GM21717 (cell line): ENCODE results near the gene WDFY4.

Experiments
- ATAC-seq: cut with Tn5 transposase; IDR thresholded peaks from one replicate; pipeline ENCODE4 v1.9.1; 2021; ENCODE audit warnings: mild to moderate bottlenecking, moderate library complexity; ENCODE audit not compliant: unreplicated experiment

The WDFY4 gene

DNA sequence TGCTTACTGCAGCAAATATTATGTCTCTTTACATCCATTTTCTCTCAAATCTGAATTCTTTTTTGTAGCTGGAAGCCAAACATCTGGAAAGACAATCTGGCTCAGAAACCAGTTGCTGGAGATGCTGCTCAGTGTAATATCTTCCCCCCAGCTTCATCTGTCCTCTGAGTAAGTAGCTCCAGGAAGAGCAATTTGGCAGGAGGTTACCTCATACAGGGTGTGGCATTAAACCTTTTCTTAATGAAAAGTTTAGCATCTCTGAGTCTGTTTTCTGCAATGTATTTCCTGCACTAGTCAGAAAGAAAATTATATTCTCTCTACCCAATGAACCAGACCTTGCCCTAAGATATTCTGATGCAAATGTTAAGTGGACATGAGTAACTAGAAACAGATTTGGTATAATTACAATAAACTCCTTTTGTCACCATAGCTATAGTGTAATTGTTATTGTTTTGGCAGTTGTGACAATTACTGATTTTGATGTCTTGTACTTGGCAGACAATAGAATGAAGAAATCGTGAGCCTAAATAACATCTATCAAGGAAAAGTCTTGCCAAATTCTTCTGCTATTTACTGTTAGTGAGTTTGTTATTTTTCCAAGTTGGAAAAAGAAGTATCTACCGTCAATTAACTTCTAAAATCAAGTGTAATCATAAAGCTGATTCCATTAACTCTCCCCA is 123.3 kb downstream of the WDFY4 start:
- no peak for ATAC-seq

DNA sequence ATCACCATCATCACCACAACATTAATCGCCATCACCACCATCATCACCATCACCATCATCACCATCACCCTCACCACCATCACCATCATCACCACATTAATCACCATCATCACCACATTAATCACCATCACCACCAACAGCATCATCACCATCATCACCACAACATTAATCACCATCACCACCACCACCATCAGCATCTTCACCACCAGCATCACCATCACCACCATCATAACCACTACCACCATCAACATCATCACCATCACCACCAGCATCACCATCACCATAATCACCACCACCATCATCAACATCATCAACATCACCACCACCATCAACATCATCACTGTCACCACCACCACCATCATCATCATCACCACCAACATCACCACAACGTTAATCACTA is 124.6 kb downstream of the WDFY4 start:
- no peak for ATAC-seq

DNA sequence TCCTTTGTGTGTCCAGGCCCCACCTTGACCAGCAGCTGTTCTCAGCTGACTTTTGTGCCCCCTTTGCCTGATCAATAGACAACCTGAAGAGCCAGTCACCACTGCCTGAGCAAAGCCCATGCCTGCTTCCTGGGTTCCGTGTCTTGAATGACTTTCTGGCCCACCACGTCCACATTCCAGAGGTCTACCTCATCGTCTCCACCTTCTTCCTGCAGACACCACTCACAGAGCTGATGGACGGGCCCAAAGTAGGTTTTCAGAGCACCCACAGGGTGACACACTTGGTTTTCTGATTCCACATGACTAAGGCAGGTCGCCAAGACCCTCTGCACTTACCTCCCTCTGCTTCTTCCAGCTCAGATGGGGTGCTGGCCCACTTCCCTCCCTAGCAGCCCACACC is 126.8 kb downstream of the WDFY4 start:
- ATAC-seq: no peak

DNA sequence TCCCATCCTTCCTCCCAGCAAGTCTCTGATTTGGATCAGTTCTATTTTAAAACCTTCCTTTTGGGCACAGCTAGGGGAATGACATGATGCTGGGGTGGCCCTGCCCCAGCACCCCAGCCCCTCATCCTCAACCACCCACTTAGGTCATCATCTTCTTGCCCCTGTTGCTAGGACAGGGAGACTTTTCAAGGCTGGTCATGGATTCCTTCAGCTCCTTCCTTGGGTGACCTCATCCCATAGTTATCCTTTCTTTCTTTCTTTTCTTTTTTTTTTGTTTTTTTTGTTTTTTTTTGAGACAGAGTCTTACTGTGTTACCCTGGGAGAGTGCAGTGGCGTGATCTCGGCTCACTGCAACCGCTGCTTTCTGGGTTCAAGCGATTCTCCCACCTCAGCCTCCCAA is 127.2 kb downstream of the WDFY4 start:
- ATAC-seq: no peak

DNA sequence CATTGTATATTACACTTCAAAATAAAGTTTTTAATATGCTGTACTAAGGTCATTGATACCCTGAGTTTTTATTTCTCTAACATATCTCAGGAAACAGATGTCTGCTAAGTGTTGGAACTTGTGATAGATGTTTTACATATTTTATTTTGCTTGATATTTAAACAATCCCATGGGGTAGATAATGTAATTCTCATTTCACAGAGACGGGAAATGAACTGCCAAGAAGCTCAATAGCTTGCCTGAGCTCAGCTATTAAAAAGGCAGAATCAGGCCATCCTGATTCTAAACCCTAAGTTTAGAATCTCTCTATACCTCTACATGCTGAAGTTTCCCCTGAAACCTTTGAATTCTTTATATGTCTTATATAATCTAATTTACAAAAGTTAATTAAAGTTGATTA is 128.6 kb downstream of the WDFY4 start:
- no peak for ATAC-seq

DNA sequence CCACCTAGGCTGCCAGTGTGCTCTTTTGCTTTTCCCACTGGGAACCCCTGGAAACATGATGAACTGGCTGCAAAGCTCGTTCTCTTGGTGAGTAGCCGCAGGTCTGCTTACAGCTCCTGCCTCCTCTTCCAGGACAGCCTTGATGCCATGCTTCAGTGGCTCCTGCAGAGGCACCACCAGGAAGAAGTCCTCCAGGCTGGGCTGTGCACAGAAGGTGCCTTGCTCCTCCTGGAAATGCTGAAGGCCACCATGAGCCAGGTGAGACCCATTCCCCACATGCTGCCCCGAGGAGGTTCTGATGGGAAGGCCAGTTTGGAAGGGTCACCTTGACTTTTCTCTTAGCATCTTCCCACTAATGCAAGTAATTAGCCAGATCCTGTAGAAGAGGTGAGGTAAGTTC is 129.2 kb downstream of the WDFY4 start:
- no peak for ATAC-seq

DNA sequence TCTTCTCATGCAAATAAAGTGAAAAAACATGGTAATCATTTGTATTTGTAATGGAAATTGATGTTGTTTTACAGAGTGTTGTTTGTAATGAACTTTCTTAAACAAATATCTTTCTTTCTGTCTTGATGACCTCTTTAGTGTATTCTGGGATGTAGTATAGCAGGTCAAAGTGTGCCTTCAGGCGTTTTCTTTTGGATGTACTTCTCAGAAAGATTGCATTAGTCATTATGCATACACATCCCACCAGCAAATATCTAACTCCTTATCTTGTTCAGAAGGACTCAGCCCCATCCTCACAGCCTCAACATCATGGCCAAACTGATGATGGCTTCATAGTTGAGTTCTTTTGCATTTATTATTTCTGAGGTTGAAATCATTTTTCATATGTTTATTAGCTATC is 130.3 kb downstream of the WDFY4 start:
- ATAC-seq: no peak

DNA sequence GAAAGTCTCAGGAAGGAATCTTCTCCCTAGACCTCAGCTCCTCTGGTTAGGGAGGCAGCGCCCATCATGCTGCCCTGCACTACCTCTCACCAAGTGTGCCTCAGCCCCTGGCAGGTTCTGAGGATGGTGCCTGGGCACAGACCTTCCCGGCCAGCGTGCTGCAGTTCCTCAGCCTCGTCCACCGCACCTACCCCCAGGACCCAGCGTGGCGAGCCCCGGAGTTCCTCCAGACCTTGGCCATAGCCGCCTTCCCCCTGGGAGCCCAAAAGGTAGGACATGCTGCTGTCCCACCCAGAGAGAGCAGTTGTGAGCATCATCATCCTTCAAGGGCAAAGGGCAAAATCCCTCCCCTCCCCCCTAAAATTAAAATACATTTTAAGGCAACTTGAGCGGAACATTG is 132.5 kb downstream of the WDFY4 start:
- ATAC-seq: no peak

DNA sequence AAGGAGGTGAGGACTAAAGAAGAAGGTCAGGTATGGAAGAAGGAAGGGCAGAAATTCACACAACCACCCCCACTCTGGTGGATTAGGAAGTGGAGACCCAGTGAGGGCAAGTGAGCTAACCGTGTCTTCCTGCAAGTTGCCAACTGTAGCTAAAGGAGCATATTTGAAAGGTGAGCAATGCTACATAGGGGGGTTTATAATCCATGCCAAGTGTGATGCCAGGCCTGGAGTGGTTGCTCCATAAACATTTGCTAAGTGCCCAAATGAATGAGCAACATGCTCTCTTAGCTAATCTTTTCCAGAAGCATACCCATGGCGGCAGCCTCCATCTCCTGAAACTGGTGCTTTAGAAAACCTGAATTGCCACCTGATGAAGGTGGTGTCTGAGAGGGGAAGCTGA is 133.4 kb downstream of the WDFY4 start:
- ATAC-seq: no peak

DNA sequence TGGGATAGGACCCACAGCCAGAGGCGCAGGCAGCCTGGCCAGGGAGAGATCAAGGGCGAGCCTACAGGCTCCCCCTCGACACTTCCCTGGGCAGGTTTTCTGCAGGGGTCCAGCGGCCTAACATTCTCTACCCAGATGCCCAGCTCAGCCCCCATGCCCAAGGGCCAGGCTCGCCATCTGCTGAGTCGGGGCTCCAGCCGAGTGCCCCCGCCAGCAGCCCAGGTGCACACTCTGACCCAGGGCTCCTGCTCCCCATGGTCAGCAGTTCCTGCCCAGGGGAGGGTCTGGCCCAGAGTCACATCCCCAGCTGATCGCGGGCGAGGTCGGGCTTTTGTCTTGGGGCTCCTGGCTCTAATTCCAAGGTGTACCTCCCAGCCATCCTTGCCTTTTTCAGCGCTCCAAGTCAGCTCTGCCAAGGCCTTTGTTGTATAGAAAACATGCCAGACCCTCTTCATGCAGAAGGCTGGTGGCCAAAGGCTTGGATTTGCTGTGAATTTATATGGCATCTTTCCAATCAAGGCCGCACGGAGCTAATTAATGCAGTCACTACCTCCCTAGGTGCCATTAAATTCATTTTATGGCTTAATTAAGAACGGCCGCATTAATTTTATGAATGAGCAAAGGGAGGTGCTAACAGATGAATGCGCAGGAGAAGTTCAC is 134.3 kb downstream of the WDFY4 start:
- ATAC-seq: no peak

DNA sequence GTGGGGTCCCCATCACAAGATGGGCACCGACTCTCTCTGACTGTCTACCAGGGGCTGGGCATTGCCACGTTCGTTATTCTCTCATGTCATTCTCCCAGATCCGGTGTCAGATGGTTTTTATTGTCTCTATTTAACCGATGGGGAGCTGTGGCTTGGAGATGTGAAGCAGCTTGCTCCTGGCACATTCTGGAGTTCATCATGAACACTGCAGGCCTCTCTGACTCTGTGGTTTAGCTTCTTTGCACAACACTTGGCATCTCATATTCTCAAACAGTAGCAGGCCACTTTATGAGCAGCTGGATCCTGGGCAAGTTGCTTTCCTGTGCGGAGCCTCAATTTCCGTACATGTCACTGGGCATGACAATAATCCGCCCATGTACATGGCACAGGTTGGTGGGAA is 135.1 kb downstream of the WDFY4 start:
- no peak for ATAC-seq

DNA sequence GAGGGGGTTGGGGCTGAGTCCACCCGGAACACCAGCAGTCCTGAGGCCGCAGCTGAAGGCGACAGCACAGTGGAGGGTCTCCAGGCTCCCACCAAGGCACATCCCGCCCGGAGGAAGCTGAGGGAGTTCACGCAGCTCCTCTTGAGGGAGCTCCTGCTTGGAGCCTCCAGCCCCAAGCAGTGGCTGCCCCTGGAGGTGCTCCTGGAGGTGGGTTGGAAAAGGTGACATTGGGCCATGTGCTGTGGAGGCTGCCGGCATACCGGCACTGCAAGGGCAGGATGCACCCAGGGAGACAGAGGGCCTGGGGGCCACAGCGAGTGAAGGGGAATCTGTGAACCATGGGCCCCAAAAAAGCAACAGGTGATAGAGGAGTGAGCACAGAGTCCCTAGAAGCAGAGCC is 135.6 kb downstream of the WDFY4 start:
- no peak for ATAC-seq

DNA sequence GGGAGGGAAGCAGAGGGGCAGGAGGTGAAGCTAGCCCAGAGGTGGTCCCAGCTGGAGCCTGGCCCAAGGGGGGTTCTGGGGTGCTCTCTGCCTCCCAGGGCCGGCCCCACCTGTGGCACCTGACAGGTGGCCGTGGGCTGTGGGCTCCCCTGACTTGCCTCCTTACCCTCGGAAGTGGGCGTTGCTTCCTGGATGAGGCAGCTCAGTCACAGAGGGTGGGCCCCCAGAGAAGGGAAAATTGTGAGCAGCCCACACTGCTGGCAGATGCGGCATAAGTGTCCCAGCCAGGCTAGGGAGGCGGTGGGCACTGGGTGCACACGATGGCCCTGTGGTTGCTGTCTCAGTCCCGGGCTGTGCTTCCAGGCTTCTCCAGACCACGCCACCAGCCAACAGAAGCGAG is 136.0 kb downstream of the WDFY4 start:
- no peak for ATAC-seq

DNA sequence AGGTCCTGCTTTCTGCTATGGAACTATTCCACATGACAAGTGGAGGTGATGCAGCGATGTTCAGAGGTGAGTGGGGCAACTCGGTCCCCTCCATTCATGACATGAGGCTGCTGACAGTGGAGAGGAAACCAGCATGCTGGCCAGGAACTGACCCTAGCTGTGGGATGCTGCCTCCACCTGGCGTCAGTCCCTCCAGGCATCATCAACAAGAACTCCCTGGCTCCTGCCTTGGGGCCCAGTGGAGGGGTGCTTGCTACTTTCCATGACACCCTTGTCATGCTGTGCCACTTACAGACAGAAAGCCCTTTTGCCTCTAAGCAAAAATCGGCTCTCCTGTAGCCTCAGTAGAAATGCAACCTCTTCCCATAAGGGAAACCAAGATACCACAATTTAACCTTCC is 136.4 kb downstream of the WDFY4 start:
- no peak for ATAC-seq

DNA sequence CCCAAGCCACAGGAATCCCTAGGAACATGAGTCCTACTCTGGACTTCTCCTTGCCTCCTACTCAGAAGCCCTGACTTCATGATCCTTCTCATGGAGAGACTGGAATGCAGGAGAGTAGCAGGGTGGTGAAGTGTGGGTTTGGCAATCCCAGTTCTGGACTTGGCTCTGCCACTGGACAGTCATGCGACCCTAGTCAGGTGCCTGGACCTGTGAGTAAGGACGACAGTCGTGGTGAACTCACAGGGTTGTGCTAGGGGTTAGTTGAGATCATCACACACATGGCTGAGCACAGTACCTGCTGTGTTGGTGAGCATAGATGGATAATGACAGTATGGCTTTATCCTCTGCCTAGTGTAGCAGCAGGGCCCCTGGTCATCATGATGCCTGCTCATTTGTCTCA is 137.0 kb downstream of the WDFY4 start:
- no peak for ATAC-seq

DNA sequence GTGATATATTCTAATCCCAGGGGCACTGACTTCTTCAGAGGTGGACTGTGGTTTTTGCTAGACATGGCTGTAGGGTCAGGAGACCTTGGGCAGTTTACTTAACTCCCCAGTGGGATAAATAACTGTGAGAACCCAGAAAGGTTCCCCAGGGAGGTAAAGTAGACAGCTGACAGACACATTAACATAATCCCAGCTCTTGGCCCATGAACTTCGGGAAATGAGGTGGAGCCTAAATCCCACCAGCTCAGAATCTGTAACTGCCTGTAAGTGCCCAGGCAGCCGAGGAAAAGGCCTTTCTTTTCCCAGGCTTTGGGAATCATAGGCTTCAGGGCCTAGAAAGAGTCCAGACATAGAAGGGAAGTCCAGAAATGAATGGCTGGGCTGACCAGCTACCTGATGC is 149.0 kb downstream of the WDFY4 start:
- no peak for ATAC-seq

DNA sequence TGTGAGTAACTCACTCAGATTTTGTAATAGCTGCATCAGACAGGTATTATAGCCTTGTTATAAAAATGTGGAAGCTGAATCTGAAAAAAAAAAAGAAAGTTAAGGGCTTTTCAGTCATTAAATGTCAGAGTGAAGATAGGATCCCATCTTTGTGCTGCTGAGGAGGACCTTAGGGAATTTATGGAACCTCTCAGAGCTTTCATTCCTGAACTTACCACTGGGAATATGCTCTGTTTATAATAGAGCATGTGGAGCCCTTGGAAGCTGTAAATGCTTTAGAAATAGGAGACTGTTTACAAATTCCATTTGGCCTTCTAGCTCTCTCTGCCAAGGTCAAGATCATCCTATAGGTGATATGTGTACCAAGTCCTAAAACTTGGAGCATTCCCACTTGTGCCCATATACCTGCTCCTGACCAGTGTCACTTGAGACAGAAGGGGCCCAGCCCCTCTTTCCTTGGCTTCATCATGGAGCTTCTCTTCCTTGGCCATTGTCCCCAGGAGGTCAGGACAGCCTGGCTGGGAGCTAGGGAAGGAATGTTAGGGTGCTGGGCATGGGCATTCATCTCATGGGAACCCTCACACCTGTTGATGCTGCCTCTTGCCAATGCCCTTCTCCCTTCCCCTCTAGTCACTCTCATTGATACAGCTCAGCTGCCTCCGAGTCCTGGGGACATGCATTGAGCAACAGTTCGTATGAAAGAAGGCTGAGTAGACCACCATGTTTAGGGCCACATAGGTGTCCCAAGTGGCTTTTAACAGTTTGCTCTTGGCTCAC is 149.7 kb downstream of the WDFY4 start:
- no peak for ATAC-seq

DNA sequence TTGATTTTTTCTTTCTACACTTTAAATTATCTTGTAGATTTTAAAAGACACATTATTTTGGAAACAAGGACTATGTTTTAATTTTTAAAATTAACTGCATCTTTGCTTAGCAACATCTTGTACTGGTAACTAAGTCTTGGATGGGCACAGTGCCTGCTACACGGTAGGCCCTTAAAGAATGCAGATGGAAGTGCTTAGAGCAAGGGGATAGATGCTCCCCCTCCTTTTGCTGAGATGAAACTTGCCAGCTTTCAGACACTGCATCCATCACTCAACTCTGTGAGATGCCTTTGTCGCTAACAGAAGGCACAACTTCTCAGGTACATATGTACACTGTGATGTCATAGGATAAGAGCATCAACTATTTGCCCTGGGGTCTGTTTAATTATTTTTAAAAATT is 151.1 kb downstream of the WDFY4 start:
- no peak for ATAC-seq

DNA sequence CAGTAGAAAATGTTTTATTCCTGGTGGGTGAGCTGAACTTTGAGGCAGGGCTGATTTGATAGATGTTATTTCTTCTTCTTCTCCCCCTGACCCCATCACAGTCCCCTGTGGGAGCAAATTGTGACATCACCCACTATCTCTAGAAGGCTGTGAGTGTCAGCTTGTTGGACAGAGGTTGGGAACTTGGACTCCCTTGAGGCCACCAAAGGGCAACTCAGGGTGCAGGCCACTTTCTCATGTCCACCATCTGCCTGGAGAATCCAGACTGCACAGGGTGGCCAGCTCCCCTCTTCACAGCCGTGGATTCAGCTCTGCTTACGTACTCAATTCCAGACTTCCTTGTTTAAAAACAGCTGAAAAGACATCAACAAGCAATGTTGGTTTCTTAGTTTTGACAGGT is 151.9 kb downstream of the WDFY4 start:
- no peak for ATAC-seq

DNA sequence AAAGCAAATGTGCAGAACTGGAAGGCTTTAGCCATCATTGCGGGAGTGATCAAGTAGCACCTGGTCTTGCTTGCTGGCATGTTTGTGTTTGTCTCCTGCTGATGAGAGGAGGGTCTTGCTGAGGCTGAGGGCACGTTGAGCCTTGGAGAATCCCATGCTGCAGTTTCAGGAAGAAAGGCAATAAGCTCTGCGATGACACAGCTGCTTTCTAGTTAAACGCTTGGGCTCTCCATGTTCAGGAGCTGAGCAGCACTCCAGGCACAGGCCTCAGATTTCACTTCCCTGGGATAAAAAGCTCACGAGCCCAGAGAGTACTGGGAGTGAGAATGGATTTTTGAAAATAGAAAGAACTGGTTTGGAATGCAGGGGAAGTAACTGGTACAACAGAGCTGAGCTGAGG is 154.2 kb downstream of the WDFY4 start:
- ATAC-seq: no peak

DNA sequence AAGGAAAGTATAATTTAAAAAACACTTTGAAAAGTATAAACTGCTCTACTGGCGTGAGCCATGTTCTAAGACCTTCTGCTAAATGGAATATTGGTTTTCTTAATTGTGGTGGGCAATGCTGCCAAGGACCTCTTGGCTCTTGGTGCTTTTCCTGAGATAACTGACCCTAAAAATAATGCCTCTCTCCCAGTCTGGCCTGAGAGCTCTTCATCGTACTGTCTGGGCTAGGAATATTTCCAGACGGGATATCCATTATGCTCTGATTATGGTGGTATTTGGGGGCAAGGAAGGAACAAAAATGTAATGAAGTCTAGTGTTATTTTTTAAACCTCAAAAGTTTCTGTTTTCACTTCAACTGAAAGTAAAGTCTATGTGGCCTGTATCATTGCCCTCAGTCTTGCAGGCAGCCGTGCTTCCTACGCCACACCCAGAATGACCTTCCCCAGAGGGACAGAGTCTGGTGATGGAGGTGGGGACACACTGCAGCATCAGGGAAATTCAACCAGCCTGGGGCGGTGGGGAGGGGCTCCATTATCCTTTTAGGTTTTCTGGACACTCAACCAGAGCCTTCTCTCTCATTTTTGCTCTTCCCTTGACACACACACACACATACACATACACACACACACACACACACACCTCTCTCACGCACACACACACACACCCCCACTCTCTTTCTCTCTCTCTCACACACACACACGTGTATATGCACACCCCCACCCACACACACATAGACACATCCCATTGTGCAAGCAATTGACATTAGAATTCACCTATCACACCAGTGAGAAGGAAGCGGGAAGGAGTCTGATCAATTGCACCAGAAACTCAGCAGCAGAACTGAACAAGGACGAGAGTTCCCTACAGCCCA is 155.4 kb downstream of the WDFY4 start:
- ATAC-seq: no peak
